SW480 (cell line): ENCODE measurements around the gene PAQR5.

Experiments
- DNase-seq: peaks from one replicate; pipeline ENCODE4 v3.0.0-alpha.2; 2016; ENCODE audit warnings: low spot score

Gene PAQR5

GRCh38 chr15:69392352-69392751, 93.6 kb downstream of the PAQR5 start:
- no peak for DNase-seq

GRCh38 chr15:69393831-69394491, 95.2 kb downstream of the PAQR5 start:
- DNase-seq: peak; percentile 45

- DNase-seq: peak; percentile 43
Measured at GRCh38 chr15:69394556-69395282, 96.0 kb downstream of the PAQR5 start.

- no peak for DNase-seq
Measured at GRCh38 chr15:69395460-69395859, 96.7 kb downstream of the PAQR5 start.

GRCh38 chr15:69395991-69396390, 97.3 kb downstream of the PAQR5 start:
- DNase-seq: no peak

GRCh38 chr15:69398491-69398891, 99.8 kb downstream of the PAQR5 start:
- no peak for DNase-seq

GRCh38 chr15:69400850-69401249, 102.1 kb downstream of the PAQR5 start:
- no peak for DNase-seq

- DNase-seq: no peak
Measured at GRCh38 chr15:69402816-69403215, 104.1 kb downstream of the PAQR5 start.

- no peak for DNase-seq
Measured at GRCh38 chr15:69403594-69403993, 104.9 kb downstream of the PAQR5 start.

GRCh38 chr15:69405110-69405509, 106.4 kb downstream of the PAQR5 start:
- no peak for DNase-seq

GRCh38 chr15:69407719-69408400, 109.1 kb downstream of the PAQR5 start:
- DNase-seq: no peak

- DNase-seq: no peak
Measured at GRCh38 chr15:69408841-69409240, 110.1 kb downstream of the PAQR5 start.

GRCh38 chr15:69410248-69410874, 111.6 kb downstream of the PAQR5 start:
- DNase-seq: peak; percentile 82

- no peak for DNase-seq
Measured at GRCh38 chr15:69412274-69412673, 113.6 kb downstream of the PAQR5 start.

GRCh38 chr15:69412701-69413100, 114.0 kb downstream of the PAQR5 start:
- DNase-seq: no peak

- DNase-seq: peak; percentile 93
Measured at GRCh38 chr15:69413822-69414700, 115.3 kb downstream of the PAQR5 start, which contains the start of gene KIF23. TSS of gene KIF23 (plus strand) at chr15:69414349. CDS start at chr15:69414466, 117 bp downstream.

GRCh38 chr15:69414701-69415167, 116.0 kb downstream of the PAQR5 start:
- DNase-seq: peak; percentile 88

- DNase-seq: no peak
Measured at GRCh38 chr15:69415381-69415780, 116.7 kb downstream of the PAQR5 start.

- DNase-seq: no peak
Measured at GRCh38 chr15:69417581-69417980, 118.9 kb downstream of the PAQR5 start.

- no peak for DNase-seq
Measured at GRCh38 chr15:69421498-69421897, 122.8 kb downstream of the PAQR5 start.

- no peak for DNase-seq
Measured at GRCh38 chr15:69422336-69422895, 123.7 kb downstream of the PAQR5 start.
